SU-DHL-6 (cell line): ENCODE data around the gene YES1.

ENCODE experiments used
- CTCF ChIP-seq: fragments of 200-600 bp; sonication (generic); IDR thresholded peaks from one replicate; pipeline ENCODE4 v1.5.1; 2017; ENCODE audit warnings: antibody characterized with exemption, mild to moderate bottlenecking, low read length, moderate library complexity; ENCODE audit not compliant: insufficient read depth, poor library complexity, severe bottlenecking
- EZH2phosphoT487 ChIP-seq: fragments of 200-600 bp; sonication (generic), shearing (Covaris generic); conservative IDR thresholded peaks from 2 replicates; pipeline ENCODE4 v1.6.1; 2018; ENCODE audit warnings: mild to moderate bottlenecking, antibody characterized with exemption, low read length, moderate library complexity, mixed read lengths

- TF ChIP-seq CTCF (no peak), EZH2phosphoT487 (no peak)
Measured at GRCh38 chr18:767084-767882, 44.8 kb downstream of the YES1 start.
